Measurements from ENCODE around the gene WWC2.

Gene WWC2

GRCh38 chr4:183057255-183057654 lies 41.8 kb upstream of the WWC2 start (continued):
- TF ChIP-seq ZNF148 (tag by site-specific recombination; IDR thresholded peaks at IDR 0.05; ENCODE audit: borderline replicate concordance) (no peak), ZNF654 (tag by site-specific recombination; IDR thresholded peaks at IDR 0.05; ENCODE audit: low read depth) (no peak), ZNF561 (tag by site-specific recombination; IDR thresholded peaks at IDR 0.05; ENCODE audit: borderline replicate concordance) (no peak), ZNF132 (tag by site-specific recombination; IDR thresholded peaks at IDR 0.05; ENCODE audit: borderline replicate concordance) (no peak), BCL6B (tag by site-specific recombination; IDR thresholded peaks at IDR 0.05) (no peak), ZNF10 (tag by site-specific recombination; IDR thresholded peaks at IDR 0.05) (no peak), ZNF26 (tag by site-specific recombination; IDR thresholded peaks at IDR 0.05) (no peak)

- H3K9me3 ChIP-seq (ENCODE audit: control insufficient read depth, insufficient read depth, low read depth, low read length), result no peaks in the 10 kb centered on the region
- no peaks in the 10 kb centered on the region for H3K4me1 ChIP-seq (ENCODE audit: control insufficient read depth, insufficient read depth, low read length)
- TF ChIP-seq ZNF704 (tag by site-specific recombination; IDR thresholded peaks at IDR 0.05) (no peak), ZNF776 (tag by site-specific recombination; IDR thresholded peaks at IDR 0.05; ENCODE audit: borderline replicate concordance) (no peak)
- H3K4me3 ChIP-seq (ENCODE audit: low read depth, low read length), result no peak overlapping the region
- CTCF ChIA-PET, result interaction anchor here (0.6 to 1.3 kb wide), 2 partner anchors 121 to 201 kb away, joined by 3 to 4 read pairs; no protein-coding TSS in a partner anchor
- POLR2A ChIA-PET, result no interaction called here
- H3K36me3 ChIP-seq (ENCODE audit: control insufficient read depth in 2 of 2, insufficient read depth in 1 of 2, low read length in 2 of 2), result no peaks in the 10 kb centered on the region
- H3K27ac ChIP-seq (ENCODE audit: extremely low read depth, low read depth, low read length), result no peak overlapping the region
These were observed 39.3 kb upstream of the WWC2 start for GRCh38 chr4:183059797-183060196.

- H3K9me3 ChIP-seq (ENCODE audit: control insufficient read depth, insufficient read depth, low read depth, low read length), result no peaks in the 10 kb centered on the region
- no peak overlapping the region for H3K4me3 ChIP-seq (ENCODE audit: low read depth, low read length)
- POLR2A ChIA-PET, result no interaction called here
- peak; percentile 17 for TF ChIP-seq SETDB1 (IDR thresholded peaks at IDR 0.05; ENCODE audit: insufficient read length, low read length)
- TF ChIP-seq ZNF510 (tag by site-specific recombination; IDR thresholded peaks at IDR 0.05; ENCODE audit: insufficient replicate concordance), result no peak
- no peaks in the 10 kb centered on the region for H3K36me3 ChIP-seq (ENCODE audit: control insufficient read depth in 2 of 2, insufficient read depth in 1 of 2, low read length in 2 of 2)
- CTCF ChIA-PET, result interaction anchor here (0.6 to 1.5 kb wide), 2 partner anchors 13 to 194 kb away, joined by 3 to 5 read pairs; no protein-coding TSS in a partner anchor
- no peak overlapping the region for H3K27ac ChIP-seq (ENCODE audit: extremely low read depth, low read depth, low read length)
- H3K4me1 ChIP-seq (ENCODE audit: control insufficient read depth, insufficient read depth, low read length), result no peaks in the 10 kb centered on the region
These were observed 30.6 kb upstream of the WWC2 start for GRCh38 chr4:183068502-183068901.

- Histone ChIP-seq H3K27ac (ENCODE audit: extremely low read depth, low read depth, low read length) (no peak overlapping the region), H3K9me3 (ENCODE audit: control insufficient read depth, insufficient read depth, low read depth, low read length) (no peaks in the 10 kb centered on the region), H3K36me3 (ENCODE audit: control insufficient read depth in 2 of 2, insufficient read depth in 1 of 2, low read length in 2 of 2) (no peaks in the 10 kb centered on the region), H3K4me1 (ENCODE audit: control insufficient read depth, insufficient read depth, low read length) (no peaks in the 10 kb centered on the region), H3K4me3 (ENCODE audit: low read depth, low read length) (no peak overlapping the region)
- ChIA-PET POLR2A (interaction anchor here (0.6 kb wide), 1 partner anchor 174 kb away, joined by 4 read pairs; no protein-coding TSS in a partner anchor), CTCF (interaction anchor here (0.5 to 5.8 kb wide), 10 partner anchors 22 to 728 kb away, joined by 3 to 74 read pairs (median 4); no protein-coding TSS in a partner anchor)
- no peak for TF ChIP-seq ZNF548 (tag by site-specific recombination; IDR thresholded peaks at IDR 0.05)
- peak; percentile 52; the same call in 1 of the 2 replicates for TF ChIP-seq ZNF121 (tag by site-specific recombination; IDR thresholded peaks at IDR 0.05)
These were observed 27.8 kb upstream of the WWC2 start for GRCh38 chr4:183071222-183071621.
